Brain microvascular endothelial cell (primary cell): Measurements from ENCODE around the gene PHOX2A.
"Not testable (repeated sequence)": the region's sequence is repeated elsewhere in the genome, so short reads cannot be mapped to it uniquely, and the experiment has no call there.

ENCODE experiments used
- DNase-seq: peaks from one replicate; pipeline ENCODE4 v3.0.0-alpha.2; 2020
- H3K27ac ChIP-seq: fragments of 250-450 bp; sonication (Bioruptor Pico); 2 replicates; pipeline ENCODE4 v1.5.1; 2020; ENCODE audit warnings: mild to moderate bottlenecking, moderate library complexity
- H3K27me3 ChIP-seq: fragments of 250-450 bp; sonication (Bioruptor Pico); replicated peaks from 2 replicates; pipeline ENCODE4 v1.5.1; 2020; ENCODE audit warnings: mild to moderate bottlenecking
- H3K36me3 ChIP-seq: fragments of 250-450 bp; sonication (Bioruptor Pico); replicated peaks from 2 replicates; pipeline ENCODE4 v1.5.1; 2020; ENCODE audit warnings: mild to moderate bottlenecking
- H3K4me3 ChIP-seq: 2 replicates; pipeline ENCODE4 v1.5.1; 2011; ENCODE audit warnings: low read depth, mild to moderate bottlenecking, control low read depth, low read length, moderate library complexity
- CTCF ChIP-seq: IDR thresholded peaks from 2 replicates; pipeline ENCODE4 v1.5.1; 2011; ENCODE audit warnings: low read depth, mild to moderate bottlenecking, moderate library complexity, low read length, control low read depth, inconsistent platforms; ENCODE audit errors: missing control alignments
- in situ Hi-C: cut with HindIII; loops from 2 replicates; pipeline ENCODE4 v1.10.0; 2017; ENCODE audit warnings: low sequenced_read_pairs, low pct_ligation_motif_present

The PHOX2A gene

GRCh38 chr11:72203163-72203562 is 40.8 kb downstream of the PHOX2A start:
- H3K27ac ChIP-seq, result no peak overlapping the region
- no peaks in the 10 kb centered on the region for H3K27me3 ChIP-seq
- H3K4me3 ChIP-seq, result no peak overlapping the region
- in situ Hi-C loops, result no loop called here
- no peak for DNase-seq
- no peak for TF ChIP-seq CTCF
- H3K36me3 ChIP-seq, result no peaks in the 10 kb centered on the region

- in situ Hi-C loops, result no loop called here
- H3K27ac ChIP-seq, result no peak overlapping the region
Measured at GRCh38 chr11:72202571-72202970, 41.4 kb downstream of the PHOX2A start.

GRCh38 chr11:72201445-72201844 is 42.5 kb downstream of the PHOX2A start:
- H3K4me3 ChIP-seq, H3K36me3 ChIP-seq, H3K27ac ChIP-seq, H3K27me3 ChIP-seq, in situ Hi-C loops, DNase-seq: not testable (repeated sequence)

More at GRCh38 chr11:72202571-72202970, 41.4 kb downstream of the PHOX2A start:
- Histone ChIP-seq H3K4me3 (no peak overlapping the region), H3K27me3 (no peaks in the 10 kb centered on the region), H3K36me3 (no peaks in the 10 kb centered on the region)
- no peak for TF ChIP-seq CTCF
- no peak for DNase-seq

GRCh38 chr11:72195518-72196270 is 48.3 kb downstream of the PHOX2A start:
- no peak for DNase-seq
- Histone ChIP-seq H3K4me3 (no peak overlapping the region), H3K27ac (no peak overlapping the region), H3K27me3 (no peaks in the 10 kb centered on the region), H3K36me3 (no peaks in the 10 kb centered on the region)
- no peak for TF ChIP-seq CTCF
- in situ Hi-C loops, result no loop called here

GRCh38 chr11:72191961-72192381 is 52.0 kb downstream of the PHOX2A start, which contains the start of gene FOLR1:
TSS of gene FOLR1 (plus strand) at chr11:72192140. CDS start at chr11:72192174, 34 bp downstream.
- Histone ChIP-seq H3K4me3 (no peak within 1 kb of the TSS), H3K27ac (no peak within 1 kb of the TSS), H3K36me3 (no peaks in the 10 kb centered on the region), H3K27me3 (no peaks in the 10 kb centered on the region)
- no peak for DNase-seq
- TF ChIP-seq CTCF, result no peak
- in situ Hi-C loops, result no loop called here

GRCh38 chr11:72190631-72191071 is 53.3 kb downstream of the PHOX2A start:
- in situ Hi-C loops, result no loop called here
- no peak for TF ChIP-seq CTCF

More at GRCh38 chr11:72190631-72191071, 53.3 kb downstream of the PHOX2A start:
- no peak for DNase-seq
- H3K36me3 ChIP-seq, result no peaks in the 10 kb centered on the region
- H3K27me3 ChIP-seq, result no peaks in the 10 kb centered on the region
- no peak overlapping the region for H3K27ac ChIP-seq
- no peak overlapping the region for H3K4me3 ChIP-seq
